ENCODE measurements around the gene UCN3.

UCN3 gene

GRCh38 chr10:5343561-5343960 lies 21.2 kb upstream of the UCN3 start:
- FAIRE-seq (no peak), DNase-seq (ENCODE audit: insufficient read length, low spot score) (no peak)
- TF ChIP-seq POLR2AphosphoS5 (IDR thresholded peaks at IDR 0.05; ENCODE audit: low read depth, low read length) (no peak), POLR2A (IDR thresholded peaks at IDR 0.05; ENCODE audit: low read depth, low read length) (no peak), SPI1 (IDR thresholded peaks at IDR 0.05; ENCODE audit: low read depth, low read length) (no peak), POU2F2 (IDR thresholded peaks at IDR 0.05; ENCODE audit: low read depth, low read length) (no peak), TAF1 (IDR thresholded peaks at IDR 0.05; ENCODE audit: low read depth, low read length) (no peak), PAX5 (IDR thresholded peaks at IDR 0.05; ENCODE audit: insufficient read depth, low read length, severe bottlenecking) (no peak)

- TF ChIP-seq POU2F2 (IDR thresholded peaks at IDR 0.05; ENCODE audit: low read depth, low read length) (no peak), SPI1 (IDR thresholded peaks at IDR 0.05; ENCODE audit: low read depth, low read length) (no peak), POLR2A (IDR thresholded peaks at IDR 0.05; ENCODE audit: low read depth, low read length) (no peak), PAX5 (IDR thresholded peaks at IDR 0.05; ENCODE audit: insufficient read depth, low read length, severe bottlenecking) (no peak), POLR2AphosphoS5 (IDR thresholded peaks at IDR 0.05; ENCODE audit: low read depth, low read length) (no peak), TAF1 (IDR thresholded peaks at IDR 0.05; ENCODE audit: low read depth, low read length) (no peak)
- no peak for DNase-seq (ENCODE audit: insufficient read length, low spot score)
- no peak for FAIRE-seq
These were observed 20.8 kb upstream of the UCN3 start for GRCh38 chr10:5343979-5344378.

DNA sequence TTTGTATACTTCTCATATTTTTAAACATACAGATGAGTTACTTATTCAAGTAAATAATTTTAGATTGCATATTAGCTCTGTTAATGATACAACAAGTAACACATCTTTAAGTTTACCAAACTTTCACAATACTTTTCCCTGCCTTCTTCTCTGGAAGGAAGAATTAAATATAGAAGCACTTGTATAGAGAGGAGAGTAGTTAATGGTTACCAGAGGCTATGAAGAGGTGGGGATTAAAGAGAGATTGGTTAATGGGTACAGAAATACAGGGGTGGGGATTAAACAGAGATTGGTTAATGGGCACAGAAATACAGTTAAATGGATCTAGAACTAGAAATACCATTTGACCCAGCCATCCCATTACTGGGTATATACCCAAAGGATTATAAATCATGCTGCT lies 20.0 kb upstream of the UCN3 start:
- no peak for TF ChIP-seq SPI1 (IDR thresholded peaks at IDR 0.05; ENCODE audit: low read depth, low read length)
- no peak for TF ChIP-seq PAX5 (IDR thresholded peaks at IDR 0.05; ENCODE audit: insufficient read depth, low read length, severe bottlenecking)
- no peak for TF ChIP-seq TAF1 (IDR thresholded peaks at IDR 0.05; ENCODE audit: low read depth, low read length)
- no peak for TF ChIP-seq POLR2A (IDR thresholded peaks at IDR 0.05; ENCODE audit: low read depth, low read length)
- no peak for TF ChIP-seq POU2F2 (IDR thresholded peaks at IDR 0.05; ENCODE audit: low read depth, low read length)
- no peak for TF ChIP-seq POLR2AphosphoS5 (IDR thresholded peaks at IDR 0.05; ENCODE audit: low read depth, low read length)
- DNase-seq (ENCODE audit: insufficient read length, low spot score) (no peak), FAIRE-seq (no peak)

DNA sequence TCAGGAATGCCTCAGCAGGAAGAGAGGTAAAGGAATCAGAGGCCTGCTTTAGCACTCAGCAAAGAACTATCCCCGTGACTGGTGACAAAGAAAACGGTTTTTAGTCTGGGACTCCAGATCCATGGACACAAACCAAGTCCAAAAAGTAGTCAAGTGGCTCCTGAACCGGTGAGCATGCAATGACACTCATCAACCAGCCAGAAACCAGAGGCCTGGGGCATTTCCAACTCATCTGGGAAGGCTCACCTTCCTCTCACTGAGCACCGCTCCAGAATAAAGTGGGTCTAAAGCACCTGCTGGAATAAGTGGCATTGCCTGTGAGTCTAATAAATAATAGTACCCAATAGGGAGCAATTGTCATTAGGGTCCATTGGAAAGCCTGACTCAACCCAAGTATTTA lies 17.9 kb upstream of the UCN3 start:
- no peak for DNase-seq (ENCODE audit: insufficient read length, low spot score)
- TF ChIP-seq POLR2A (IDR thresholded peaks at IDR 0.05; ENCODE audit: low read depth, low read length) (no peak), PAX5 (IDR thresholded peaks at IDR 0.05; ENCODE audit: insufficient read depth, low read length, severe bottlenecking) (no peak), SPI1 (IDR thresholded peaks at IDR 0.05; ENCODE audit: low read depth, low read length) (no peak), TAF1 (IDR thresholded peaks at IDR 0.05; ENCODE audit: low read depth, low read length) (no peak), POLR2AphosphoS5 (IDR thresholded peaks at IDR 0.05; ENCODE audit: low read depth, low read length) (no peak), POU2F2 (IDR thresholded peaks at IDR 0.05; ENCODE audit: low read depth, low read length) (no peak)
- FAIRE-seq = no peak

- DNase-seq (ENCODE audit: insufficient read length, low spot score) (no peak), FAIRE-seq (no peak)
- TF ChIP-seq TAF1 (IDR thresholded peaks at IDR 0.05; ENCODE audit: low read depth, low read length) (no peak), POLR2A (IDR thresholded peaks at IDR 0.05; ENCODE audit: low read depth, low read length) (no peak), SPI1 (IDR thresholded peaks at IDR 0.05; ENCODE audit: low read depth, low read length) (no peak), PAX5 (IDR thresholded peaks at IDR 0.05; ENCODE audit: insufficient read depth, low read length, severe bottlenecking) (no peak), POU2F2 (IDR thresholded peaks at IDR 0.05; ENCODE audit: low read depth, low read length) (no peak), POLR2AphosphoS5 (IDR thresholded peaks at IDR 0.05; ENCODE audit: low read depth, low read length) (no peak)
These were observed 15.4 kb upstream of the UCN3 start for GRCh38 chr10:5349362-5349761.

DNA sequence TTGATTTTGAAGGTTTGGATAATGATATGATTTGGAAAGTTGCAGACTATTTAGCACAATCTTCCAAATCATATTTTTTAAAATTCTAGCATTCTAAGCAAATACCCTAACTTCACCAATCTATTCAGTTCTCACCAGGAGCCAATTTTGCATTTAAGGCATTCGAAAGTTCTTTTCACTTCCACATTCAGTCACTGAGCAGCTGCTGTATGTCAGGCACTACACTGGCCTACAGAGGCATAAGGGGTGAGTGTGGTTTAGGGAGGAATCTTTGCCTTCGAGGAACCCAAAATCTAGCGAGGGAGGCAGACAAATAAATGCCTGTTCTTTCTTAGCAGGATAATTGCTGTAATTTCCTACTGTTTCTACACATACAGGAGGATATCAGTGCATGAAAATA lies 10.7 kb upstream of the UCN3 start:
- FAIRE-seq = peak; percentile 50
- DNase-seq (ENCODE audit: insufficient read length, low spot score) = no peak
- no peak for TF ChIP-seq POLR2AphosphoS5 (IDR thresholded peaks at IDR 0.05; ENCODE audit: low read depth, low read length)
- TF ChIP-seq SPI1 (IDR thresholded peaks at IDR 0.05; ENCODE audit: low read depth, low read length) = peak; percentile 35; the same call in 1 of the 2 replicates

DNA sequence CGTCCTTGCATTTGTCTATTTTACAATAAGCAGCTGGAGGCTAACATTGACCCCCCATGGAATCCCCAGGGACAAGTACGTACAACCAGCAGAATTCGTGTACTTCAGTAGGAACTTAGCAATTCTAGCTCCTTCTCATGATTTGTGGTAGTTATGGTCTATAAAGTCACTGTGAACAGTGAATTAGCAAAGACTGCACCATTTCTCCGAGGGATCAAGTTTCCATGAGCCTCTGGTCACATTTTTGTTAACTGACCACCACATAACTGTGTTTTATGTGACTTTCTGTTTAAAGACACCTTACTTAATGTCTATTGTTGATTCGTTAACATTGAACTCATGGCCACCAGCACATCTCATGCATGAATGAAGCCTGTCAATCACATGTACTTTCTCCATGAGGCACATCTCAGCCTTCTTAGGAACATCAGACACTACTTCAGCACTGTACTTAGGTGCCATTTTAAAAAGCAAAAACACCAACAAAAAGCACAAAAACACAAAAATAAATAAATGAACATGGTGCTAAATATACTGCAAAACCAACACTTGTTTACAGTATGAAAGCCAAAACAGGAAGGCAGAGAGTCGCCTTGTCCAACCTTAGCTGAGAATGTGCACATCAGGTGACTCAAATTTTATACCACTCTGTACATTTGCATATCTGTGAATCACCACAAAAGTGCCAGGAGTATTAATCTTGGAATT lies 9.0 kb upstream of the UCN3 start:
- FAIRE-seq (no peak), DNase-seq (ENCODE audit: insufficient read length, low spot score) (no peak)
- TF ChIP-seq SPI1 (IDR thresholded peaks at IDR 0.05; ENCODE audit: low read depth, low read length) = no peak
- no peak for TF ChIP-seq TAF1 (IDR thresholded peaks at IDR 0.05; ENCODE audit: low read depth, low read length)
- TF ChIP-seq POU2F2 (IDR thresholded peaks at IDR 0.05; ENCODE audit: low read depth, low read length) = no peak
- TF ChIP-seq POLR2A (IDR thresholded peaks at IDR 0.05; ENCODE audit: low read depth, low read length) = no peak
- TF ChIP-seq PAX5 (IDR thresholded peaks at IDR 0.05; ENCODE audit: insufficient read depth, low read length, severe bottlenecking) = no peak
- no peak for TF ChIP-seq POLR2AphosphoS5 (IDR thresholded peaks at IDR 0.05; ENCODE audit: low read depth, low read length)

DNA sequence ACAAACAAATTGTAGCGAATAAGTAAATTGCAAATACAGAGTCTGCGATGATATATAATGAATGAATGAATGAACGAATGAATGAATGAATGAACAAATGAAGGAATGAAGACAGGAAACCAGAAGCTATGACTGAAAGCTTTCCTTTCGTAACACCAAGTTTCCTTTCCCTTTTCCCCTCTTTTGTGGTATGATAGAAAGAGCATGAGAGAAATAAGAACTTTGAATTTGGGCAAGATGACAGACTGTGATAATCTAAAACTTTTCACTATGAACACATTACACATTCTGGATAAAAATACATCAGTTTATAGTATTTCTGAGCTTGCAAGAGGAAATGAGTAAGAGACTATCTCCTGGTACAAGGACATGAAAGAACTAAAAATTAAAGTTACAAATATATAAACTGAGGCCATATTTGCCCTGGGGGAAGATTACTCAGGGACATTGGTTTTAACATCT lies 8.4 kb upstream of the UCN3 start:
- TF ChIP-seq SPI1 (IDR thresholded peaks at IDR 0.05; ENCODE audit: low read depth, low read length) (no peak), POLR2A (IDR thresholded peaks at IDR 0.05; ENCODE audit: low read depth, low read length) (no peak), TAF1 (IDR thresholded peaks at IDR 0.05; ENCODE audit: low read depth, low read length) (no peak), POLR2AphosphoS5 (IDR thresholded peaks at IDR 0.05; ENCODE audit: low read depth, low read length) (no peak), PAX5 (IDR thresholded peaks at IDR 0.05; ENCODE audit: insufficient read depth, low read length, severe bottlenecking) (no peak), POU2F2 (IDR thresholded peaks at IDR 0.05; ENCODE audit: low read depth, low read length) (no peak)
- DNase-seq (ENCODE audit: insufficient read length, low spot score) (no peak), FAIRE-seq (no peak)

DNA sequence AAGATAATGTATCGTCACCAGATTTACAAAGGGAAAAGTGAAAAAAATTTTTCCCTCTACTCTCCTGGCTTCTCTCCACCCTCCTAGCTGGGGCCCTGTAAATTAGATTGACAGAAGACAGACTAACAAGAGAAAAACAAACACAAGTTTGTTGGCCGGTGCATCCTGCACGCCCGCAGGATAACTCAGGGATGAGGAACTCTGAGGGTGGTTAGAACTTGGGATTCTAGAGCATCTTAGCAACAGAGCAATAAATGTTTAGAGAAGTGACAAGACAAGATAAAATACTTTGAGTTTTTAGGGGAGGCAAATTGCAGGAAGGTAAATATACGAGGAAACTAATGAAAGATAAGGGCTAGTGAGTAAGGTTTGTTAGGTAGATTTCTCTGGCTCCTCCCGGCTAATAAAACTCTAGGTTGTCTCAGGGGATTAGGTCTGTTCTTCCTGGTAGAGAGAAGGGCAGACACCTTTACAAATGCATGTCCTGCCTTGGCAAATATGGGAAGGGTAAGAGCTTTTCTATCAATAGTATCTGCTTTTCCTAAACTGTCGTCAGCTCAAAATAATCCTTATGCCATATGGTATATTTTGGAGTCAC lies 4.3 kb upstream of the UCN3 start:
- no peak for DNase-seq (ENCODE audit: insufficient read length, low spot score)
- TF ChIP-seq PAX5 (IDR thresholded peaks at IDR 0.05; ENCODE audit: insufficient read depth, low read length, severe bottlenecking) (no peak), POU2F2 (IDR thresholded peaks at IDR 0.05; ENCODE audit: low read depth, low read length) (no peak), SPI1 (IDR thresholded peaks at IDR 0.05; ENCODE audit: low read depth, low read length) (no peak), TAF1 (IDR thresholded peaks at IDR 0.05; ENCODE audit: low read depth, low read length) (no peak), POLR2AphosphoS5 (IDR thresholded peaks at IDR 0.05; ENCODE audit: low read depth, low read length) (no peak), POLR2A (IDR thresholded peaks at IDR 0.05; ENCODE audit: low read depth, low read length) (no peak)
- no peak for FAIRE-seq
